NCI-H2196 treated with DMSO at 0.1 percent for 48 hours (cell line): ENCODE results near the gene NEGR1.

Experiments
- DNase-seq: peaks from one replicate; lab custom pipeline; 2025; ENCODE audit not compliant: unreplicated experiment; lab: John Stamatoyannopoulos, UW

The NEGR1 gene

GRCh38 chr1:71721532-71721931 is 560.8 kb downstream of the NEGR1 start:
- no peak for DNase-seq

DNA sequence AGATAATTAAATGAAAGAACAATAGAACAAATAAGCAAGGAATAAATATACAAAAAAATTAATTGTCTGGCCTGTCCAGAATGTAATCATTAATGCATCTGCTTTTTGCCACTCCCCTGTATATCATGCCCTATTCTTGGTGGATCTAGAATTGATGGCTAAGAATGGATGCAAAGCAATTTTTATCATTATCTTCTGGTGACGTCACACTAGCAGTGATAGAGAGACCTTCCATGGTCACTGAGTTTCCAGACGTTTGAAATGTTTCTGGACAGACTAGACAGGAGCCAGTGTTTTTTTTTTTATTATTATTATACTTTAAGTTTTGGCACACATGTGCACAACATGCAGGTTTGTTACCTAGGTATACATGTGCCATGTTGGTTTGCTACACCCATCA is 563.0 kb downstream of the NEGR1 start:
- DNase-seq, result no peak

GRCh38 chr1:71717186-71717585 is 565.2 kb downstream of the NEGR1 start:
- DNase-seq, result no peak

GRCh38 chr1:71711456-71711855 is 570.9 kb downstream of the NEGR1 start:
- no peak for DNase-seq

- DNase-seq, result no peak
These were observed 576.2 kb downstream of the NEGR1 start for GRCh38 chr1:71706029-71706671.

DNA sequence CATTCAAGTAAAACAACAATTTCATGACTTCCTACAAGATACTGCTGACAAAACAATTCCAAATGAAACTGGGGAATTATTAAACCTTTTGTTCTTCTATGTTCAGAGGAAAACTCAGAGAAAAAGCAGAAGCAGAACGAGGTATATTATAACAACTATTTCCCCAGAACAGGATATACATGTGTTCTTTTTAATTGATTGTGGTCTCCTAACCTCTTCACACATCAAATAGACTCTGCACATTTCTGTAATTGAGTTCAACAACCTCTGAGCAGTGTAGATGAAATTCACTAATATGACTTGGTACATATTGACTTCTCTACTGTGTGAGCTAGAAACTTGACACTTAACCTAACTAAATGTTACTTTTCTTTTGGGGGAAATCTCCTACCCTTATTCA is 584.2 kb downstream of the NEGR1 start:
- no peak for DNase-seq

GRCh38 chr1:71695821-71696220 is 586.5 kb downstream of the NEGR1 start:
- DNase-seq, result no peak

DNA sequence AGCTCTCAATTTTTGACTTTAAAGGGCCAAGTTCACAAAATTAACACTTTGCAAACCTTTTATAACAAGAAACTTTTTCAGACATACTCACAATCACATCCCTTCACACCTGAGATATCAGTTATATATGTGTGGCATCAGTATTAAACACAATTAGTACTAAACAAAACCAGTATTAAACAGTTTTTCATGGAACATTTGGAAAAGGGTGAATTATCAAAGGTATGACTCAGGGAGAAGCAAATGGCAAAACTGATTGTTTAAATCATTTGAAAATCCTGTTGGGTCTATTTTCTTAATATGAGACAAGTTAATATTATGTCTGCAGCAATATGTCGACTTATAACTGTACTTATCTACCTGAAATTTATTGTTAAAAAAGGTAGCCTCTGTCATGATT is 587.3 kb downstream of the NEGR1 start:
- no peak for DNase-seq

- DNase-seq, result no peak
These were observed 588.8 kb downstream of the NEGR1 start for GRCh38 chr1:71693581-71693980.

DNA sequence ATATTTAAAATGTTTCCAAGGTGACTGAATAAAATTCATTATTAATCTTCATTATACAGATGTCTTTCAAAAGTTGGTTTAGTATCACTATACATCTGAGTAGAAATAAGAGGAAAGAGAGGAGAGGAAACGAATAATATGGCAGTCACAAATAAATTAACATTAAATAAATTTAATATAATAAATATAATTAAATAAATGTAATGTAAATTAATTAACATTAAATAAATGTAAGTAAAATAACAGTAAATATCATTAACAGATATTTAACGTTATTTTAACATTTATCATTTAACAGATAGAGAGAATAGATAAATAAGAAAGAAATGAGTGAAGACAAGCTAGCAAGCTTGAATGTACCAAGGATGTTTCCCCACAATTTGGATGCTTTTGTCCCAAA is 592.7 kb downstream of the NEGR1 start:
- DNase-seq, result no peak

- DNase-seq, result no peak
These were observed 595.0 kb downstream of the NEGR1 start for GRCh38 chr1:71687376-71687775.

DNA sequence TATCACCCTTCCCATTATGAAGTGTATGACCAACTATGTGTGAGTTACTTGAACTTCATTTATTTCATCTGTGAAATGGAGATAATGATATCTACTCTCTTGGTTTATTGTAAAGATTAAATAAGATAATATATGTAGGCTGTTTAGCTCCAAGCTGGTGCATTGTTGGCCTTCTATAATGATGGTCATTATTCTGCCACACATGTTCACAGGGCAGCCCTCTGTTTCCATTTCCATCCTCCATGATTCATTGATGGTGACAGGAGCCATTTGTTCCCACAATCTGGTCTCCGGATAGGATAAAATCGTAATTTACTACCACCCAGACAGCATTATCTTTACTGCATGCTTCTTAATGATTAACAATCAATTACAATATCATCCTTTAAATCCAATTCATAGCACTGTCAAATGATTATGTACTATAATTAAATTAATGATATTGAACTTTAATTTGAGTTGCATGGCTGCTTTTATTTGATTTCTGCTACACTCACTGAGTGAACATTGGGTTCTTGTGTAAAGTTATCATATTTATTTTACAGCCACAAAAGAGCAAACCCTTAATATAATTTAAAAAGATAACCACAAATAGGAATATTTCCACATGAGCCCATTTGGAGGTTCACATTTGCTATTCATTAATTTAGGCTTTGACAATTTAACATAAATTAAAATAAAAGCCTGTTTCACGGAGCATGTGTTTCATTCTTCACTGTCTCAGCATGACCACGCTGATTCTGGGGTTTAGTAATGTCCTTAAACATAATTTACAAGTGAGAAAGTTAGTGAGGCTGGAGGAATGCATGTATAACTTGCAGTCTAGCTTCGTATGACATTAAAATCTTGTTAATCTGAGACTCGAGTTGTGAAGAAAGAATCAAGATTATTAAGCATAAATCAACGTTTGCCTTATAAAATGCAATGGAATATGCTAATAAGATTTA is 605.1 kb downstream of the NEGR1 start:
- no peak for DNase-seq

GRCh38 chr1:71668065-71668464 is 614.3 kb downstream of the NEGR1 start:
- no peak for DNase-seq

GRCh38 chr1:71667216-71667615 is 615.1 kb downstream of the NEGR1 start:
- DNase-seq, result no peak

- DNase-seq, result no peak
These were observed 615.7 kb downstream of the NEGR1 start for GRCh38 chr1:71666609-71667008.

GRCh38 chr1:71660411-71660810 is 621.9 kb downstream of the NEGR1 start:
- DNase-seq, result no peak

- no peak for DNase-seq
These were observed 624.3 kb downstream of the NEGR1 start for GRCh38 chr1:71657891-71658679.

DNA sequence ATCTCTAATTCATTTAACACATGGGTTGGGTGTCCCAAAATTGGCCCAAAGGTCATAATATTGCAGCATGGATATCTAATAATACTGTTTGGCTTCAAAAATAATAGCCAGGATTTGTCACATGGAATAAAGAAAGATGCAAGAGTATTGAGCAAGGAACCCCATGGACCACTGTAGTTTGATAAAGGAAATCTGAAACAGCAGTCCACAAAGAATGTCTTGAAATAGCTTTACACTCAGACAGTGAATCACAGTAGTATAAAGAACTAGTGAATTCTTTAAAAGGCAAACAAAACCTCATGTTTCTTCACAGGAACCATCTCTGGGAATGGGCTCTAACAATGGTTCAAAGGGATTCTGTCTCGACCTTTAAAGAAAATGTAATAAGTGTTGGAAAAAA is 625.4 kb downstream of the NEGR1 start:
- no peak for DNase-seq

GRCh38 chr1:71655604-71656003 is 626.7 kb downstream of the NEGR1 start:
- DNase-seq, result no peak

GRCh38 chr1:71653952-71654351 is 628.4 kb downstream of the NEGR1 start:
- no peak for DNase-seq

DNA sequence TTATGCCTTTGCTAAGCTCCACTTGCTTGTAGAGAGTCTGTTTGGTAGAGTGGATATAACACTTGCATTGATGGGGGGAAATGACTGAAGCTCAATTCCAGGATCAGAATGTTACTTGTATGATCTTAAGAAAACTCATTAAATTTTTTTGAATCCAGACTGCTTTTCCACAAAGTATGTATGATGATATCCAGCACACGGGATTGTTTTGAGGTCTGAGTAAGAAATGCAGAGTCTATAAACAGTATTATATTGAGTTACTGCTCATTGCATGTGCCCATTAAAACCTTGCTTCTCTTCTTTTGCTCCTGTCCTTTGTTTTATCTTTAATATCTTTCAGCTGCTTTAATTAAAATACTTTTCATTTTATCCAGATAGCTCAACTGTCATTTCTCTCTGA is 631.1 kb downstream of the NEGR1 start:
- no peak for DNase-seq

DNA sequence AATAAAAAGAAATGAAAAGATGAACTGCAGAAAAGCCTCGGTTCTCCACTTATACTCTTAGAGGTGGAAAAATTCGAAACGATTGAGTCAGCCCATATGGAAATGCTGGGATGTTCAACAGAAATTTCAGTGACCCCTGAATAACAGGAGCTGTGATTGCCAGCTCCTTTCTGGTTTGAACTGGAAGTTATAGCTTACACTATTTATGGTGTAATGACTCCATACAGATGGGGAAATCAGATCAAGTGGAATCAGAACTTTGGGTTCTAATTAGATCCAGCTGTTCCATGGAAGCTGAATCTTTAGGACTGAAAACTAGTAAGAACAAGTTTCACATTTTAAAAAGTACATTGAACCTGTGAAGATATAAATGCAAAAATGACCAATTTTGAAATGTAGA is 632.2 kb downstream of the NEGR1 start:
- DNase-seq, result no peak
